ENCODE data around the gene ITPR1.

ITPR1 gene

DNA sequence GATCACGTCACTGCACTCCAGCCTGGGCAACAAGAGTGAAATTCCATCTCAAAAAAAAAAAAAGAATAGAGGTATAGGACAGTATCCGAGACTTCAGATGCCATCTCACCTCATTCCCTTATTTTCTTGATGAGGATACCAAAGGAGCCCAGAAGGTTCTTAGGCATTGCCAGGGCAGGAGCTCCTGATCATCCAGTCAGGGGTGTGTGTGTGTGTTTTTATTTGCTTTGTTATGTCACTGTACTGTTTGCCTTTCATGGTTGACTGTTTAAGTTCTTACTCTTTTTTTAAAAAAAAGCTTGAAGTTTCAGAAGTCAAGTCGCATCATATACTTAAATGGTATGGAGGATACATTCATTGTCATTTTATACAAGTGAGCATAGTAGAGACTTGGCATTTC is 346.1 kb downstream of the ITPR1 start:
- no peak for DNase-seq

DNA sequence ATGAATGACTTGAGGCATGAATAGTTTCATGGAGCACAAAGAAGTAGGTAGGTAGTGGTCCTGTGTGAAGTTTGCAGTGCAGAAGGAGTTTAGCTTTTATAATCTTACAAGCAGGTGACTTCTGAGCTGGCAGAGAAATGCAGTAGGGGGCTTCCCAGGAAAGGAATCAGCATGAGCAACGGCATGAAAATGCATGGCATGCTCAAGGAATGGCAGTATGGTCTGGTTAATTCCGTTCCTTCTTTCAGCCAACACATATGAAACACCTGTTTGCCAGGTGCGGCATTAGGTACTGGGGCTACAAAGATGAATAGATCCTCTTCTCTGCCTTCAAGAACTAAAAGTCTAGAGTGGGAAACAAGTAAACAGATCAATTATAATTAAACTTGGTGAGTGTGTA is 348.1 kb downstream of the ITPR1 start:
- DNase-seq: no peak

DNA sequence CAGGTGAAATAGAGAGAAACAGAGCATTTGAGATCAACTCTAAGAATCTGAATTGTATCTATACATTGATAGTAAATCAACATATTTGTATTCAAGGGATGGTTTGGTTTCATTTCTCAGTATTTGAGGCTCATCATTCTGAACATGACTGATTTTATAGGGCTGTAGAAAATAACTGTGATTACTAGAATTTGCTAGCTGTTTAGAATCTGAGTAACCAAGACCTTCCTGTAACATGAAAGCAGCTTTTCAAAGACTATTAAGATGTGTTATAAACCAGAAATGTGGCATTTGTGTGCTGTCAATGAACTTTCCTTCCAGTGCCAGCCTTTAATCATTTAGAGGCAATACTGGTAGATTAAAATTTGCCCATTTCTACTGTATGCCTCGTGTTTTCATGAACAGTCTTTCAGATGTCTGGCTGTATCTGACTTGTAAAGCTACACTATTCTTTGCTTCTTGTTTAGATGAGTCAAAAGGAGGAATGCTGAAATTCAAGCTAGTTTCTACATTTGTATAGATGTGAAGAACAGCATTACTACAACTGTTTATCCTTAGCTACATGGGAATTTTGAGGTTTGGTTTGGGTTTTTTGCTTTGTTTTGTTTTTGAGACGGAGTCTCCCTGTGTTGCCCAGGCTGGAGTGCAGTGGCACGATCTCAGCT is 348.8 kb downstream of the ITPR1 start:
- DNase-seq: no peak

DNA sequence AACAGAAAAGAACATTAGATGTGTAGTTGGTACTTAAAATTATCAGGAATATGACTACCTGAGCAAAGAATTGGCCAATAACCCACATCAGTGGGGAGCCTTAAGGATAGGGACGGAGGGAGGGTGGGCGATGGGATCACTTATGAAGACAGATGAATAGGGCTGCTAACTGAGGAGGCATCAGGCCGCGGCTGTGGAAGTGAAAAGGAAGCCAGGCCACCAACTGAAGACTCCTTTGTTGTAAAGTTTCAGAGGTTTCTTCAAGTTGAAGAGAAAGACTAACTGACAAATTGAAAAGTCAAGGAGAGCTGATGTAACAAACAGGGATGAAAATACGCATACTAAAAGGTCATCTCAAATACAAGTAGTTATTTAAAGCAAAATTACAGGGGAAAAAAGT is 350.5 kb downstream of the ITPR1 start:
- no peak for DNase-seq

GRCh38 chr3:4845882-4846281 is 352.7 kb downstream of the ITPR1 start:
- DNase-seq: no peak

DNA sequence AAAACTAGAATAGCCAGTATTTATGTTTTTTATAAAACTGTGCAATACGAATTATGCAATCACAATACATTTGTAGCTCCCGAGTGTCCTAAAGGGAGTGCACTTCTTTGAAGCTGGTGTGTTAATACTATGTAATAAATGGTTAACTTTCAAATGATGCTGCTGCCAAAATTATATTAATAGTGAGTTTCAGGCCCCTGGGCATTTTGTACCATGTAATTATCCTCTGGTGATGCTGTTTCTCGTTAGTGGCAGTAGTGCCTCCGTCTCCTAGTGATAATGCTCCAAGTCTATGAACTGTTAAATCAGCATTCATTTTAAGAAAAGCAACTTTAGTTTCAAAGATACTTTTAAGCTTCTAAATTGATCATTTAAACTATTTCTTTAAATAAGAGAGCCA is 353.4 kb downstream of the ITPR1 start:
- no peak for DNase-seq

DNA sequence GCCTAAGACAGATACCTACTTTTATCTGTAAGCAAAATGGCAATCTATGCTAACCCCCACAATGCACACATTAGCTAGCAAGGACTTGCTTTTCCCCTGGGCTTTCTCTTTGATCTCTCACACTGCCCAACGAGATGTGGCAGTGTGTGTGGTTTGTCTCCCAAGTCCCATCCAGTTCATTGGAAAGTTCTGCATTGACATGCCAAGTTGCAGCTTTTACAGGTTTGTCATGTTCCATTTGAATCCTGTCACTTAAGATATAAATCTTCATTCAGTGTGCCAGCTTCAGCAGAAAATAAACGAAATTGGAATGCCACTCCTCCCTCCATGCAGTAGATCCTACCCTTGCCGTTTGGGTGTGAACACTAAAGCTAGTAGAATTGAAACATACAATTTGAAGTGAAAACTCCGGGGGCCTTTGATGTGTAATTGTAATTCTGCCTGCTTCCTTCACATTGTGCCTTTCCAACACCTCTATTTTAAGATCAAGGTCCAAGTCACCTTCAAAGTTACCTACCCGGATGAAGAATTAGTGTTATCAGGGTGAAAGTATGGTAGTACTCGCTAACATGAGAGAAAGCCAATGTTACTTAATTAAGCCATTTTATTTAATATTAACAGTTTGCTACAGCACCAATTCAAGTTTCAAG is 355.2 kb downstream of the ITPR1 start:
- no peak for DNase-seq

DNA sequence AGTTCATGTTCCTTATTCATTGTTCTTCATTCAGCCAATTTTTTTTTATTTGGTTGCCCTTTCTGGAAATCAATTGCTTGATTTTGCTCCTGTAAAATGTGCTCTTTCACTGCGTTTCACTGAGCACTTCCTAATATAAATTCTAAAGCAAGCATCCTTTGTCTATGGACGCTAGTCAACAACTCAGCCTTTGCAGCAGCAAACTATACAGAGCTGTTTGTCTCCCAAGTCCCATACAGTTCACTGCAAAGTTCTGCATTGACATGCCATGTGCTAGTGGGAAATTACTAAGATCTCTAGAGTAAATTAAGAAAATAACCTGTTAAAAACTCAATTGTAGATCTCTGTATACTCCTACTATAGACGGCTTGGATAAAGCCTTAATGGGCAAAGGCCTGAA is 356.0 kb downstream of the ITPR1 start:
- DNase-seq: no peak

DNA sequence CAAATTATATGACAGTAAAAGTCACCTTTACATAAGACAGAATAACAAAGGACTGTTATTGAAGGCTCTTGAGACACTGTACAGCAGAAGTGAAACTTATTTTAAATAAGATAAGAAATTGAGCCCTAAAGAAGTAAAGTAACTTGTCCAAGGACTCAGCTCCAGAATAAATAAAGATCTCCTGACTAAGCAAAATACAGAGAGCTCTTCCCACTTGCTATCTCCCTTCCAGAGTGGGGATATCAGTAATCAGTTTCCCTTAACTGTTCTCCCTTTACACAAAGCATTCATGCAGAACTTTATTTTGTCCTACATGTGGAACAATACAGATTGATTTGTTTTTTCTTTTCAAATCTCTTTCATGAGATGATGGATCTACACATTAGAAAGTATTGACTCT is 356.6 kb downstream of the ITPR1 start:
- no peak for DNase-seq

GRCh38 chr3:4850211-4850927 is 357.2 kb downstream of the ITPR1 start:
- DNase-seq: no peak

DNA sequence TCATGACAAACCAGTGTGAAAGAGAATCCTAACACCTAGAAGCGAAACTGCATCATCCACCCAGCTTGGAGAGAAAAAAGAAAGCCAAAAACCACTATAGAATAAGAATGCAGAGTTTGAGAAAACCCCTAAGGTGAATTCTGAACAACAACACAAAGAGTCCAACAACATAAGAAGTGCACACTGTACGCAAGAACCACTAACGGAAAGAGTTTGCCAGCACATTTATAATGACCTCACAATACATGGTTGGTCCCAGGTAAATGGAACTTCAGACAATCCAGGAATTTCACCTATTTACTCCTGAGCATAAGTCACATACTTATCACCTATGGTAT is 357.7 kb downstream of the ITPR1 start:
- DNase-seq: no peak

DNA sequence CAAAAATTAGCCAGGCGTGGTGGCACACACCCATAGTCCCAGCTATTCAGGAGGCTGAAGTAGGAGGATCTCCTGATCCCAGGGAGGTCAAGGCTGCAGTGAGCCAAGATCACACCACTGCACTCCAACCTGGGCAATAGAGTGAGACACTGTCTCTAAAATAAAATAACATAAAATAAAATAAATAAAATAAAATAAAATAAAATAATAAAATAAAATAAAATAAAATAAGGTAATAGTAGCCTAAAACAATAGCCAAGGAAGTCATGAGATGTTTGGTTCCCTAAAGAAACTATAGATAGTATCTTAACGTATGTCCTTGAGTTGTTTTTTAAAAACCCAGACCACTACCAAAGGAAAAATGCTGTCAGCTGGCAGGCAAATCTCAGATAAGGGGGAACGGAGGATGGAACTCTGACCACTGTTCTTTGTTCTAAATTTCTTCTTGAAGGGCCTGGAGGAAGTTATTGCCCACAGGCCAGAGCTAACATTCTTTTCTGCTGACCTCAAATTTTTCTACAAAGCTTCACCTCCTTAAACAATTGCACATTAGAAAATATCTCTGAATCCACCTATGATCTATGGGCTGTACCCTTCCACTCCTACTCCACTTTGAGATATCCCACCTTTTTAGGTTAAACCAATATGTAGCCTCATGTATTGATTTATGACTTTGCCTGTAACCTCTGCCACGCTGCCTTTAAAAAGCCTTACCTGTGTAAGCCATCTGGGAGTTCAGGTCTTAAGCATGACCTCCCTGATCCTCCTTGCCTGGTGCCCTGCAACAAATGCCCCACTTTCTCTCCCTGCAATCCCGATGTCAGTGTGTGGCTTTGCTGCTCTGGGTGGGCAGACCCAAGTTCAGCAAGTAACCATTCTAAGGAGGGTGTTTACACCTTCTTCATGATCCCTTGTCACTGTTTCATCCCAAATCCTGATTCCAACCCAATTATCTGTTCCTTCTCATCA is 359.9 kb downstream of the ITPR1 start:
- peak; percentile 35 for DNase-seq

DNA sequence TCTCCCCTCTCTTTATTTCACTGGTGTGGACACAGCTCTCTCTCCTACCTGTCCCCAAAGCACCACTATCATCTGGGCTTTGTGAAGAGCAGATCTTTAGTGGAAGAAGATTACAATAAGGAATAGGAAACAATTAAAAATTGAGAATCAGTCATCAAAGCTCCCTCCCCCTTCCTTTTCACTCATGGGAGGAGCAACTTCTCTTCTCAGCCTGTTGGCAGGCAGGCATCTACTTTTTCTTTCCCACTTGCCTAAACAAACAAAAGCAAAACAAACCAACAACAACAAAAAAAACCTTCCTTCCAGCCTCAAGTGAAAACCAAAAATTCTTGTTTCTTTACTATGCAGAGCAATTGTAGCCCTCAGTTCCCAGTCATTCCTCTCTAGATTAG is 360.6 kb downstream of the ITPR1 start:
- DNase-seq: no peak

GRCh38 chr3:4855676-4856075 is 362.5 kb downstream of the ITPR1 start:
- no peak for DNase-seq

DNA sequence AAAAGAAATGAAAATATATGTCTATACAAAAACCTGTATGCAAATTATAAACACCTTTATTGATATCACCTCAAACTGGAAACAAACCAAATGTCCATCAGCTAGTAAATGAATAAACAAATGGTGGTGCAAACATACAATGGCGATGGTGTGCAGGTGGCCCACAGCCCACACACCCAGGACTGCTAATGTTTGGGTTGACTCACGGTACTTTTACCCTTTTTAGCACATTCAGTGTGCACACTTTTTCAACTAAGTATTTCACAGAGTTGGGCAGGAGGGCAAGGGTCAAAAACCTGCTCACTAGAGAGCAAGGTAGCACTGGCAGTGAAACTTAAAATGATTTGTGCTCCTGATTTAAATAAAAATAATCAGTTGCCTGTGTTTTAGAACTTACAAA is 363.0 kb downstream of the ITPR1 start:
- no peak for DNase-seq

DNA sequence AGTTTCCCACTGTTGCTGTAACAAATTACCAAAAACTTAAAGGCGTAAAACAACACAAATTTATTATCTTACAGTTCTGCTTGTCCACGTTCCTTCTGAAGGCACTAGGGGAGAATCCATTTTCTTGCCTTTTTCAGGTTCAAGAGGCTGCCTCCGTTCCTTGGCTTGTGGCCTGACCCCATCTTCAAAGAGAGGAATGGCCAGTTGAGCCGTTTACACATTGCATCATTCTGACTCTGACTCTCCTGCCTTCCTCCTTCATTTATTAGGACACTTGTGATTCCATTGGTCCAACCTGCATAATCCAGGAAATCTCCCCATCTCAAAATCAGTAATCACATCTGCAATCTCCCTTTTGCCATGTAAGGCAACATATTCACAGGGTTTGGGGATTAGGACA is 363.4 kb downstream of the ITPR1 start:
- DNase-seq: no peak

DNA sequence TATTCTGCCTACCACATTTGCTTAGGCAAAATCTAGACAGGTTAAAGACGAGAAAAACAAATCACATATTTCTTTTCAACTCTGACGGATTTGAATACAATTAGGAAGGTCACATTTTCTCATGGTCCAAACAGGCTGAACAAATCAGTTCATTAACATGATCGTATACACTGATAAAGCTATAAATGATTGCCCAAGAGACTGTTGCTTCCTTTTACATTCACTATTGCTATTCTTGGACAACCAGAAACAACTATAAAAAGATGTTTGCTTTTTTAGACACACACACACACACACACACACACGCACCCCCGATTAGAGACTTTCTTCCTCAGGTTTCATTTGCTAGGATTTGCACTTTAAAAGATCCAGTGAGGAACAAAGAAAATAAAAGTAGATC is 363.8 kb downstream of the ITPR1 start:
- DNase-seq: no peak

DNA sequence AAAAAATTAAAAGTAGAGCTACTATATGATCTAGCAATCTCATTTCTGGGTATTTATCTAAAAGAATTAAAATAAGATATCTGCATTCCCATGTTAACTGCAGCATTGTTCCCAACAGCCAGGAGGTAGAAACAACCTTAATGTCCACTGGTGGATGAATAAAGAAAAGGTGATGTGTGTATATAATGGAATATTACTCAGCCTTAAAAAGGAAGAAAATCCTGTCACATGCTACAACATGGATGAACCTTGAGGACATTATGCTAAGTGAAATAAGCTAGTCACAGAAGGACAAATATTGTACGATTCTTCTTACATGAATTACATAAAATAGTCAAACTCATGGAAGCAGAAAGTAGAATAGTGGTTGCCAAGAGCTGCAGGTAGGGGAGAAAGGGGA is 366.6 kb downstream of the ITPR1 start:
- no peak for DNase-seq

DNA sequence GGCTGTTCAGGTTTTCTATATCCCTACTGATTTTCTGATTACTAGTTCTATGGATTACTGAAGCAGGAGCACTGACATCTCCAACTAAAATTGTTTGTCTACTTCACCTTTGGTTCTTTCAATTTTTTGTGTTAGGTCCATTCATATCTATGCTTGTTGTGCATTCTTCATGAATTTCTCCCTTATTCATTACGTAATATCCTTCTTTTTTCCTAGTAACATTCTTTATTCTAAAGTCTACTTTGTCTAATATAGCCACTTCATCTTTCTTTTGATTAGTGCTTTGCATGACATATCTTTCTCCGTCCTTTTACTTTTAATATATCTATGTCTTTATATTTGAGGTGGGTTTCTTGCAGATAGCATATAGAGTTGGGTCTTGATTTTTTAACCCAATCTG is 369.8 kb downstream of the ITPR1 start:
- DNase-seq: no peak

DNA sequence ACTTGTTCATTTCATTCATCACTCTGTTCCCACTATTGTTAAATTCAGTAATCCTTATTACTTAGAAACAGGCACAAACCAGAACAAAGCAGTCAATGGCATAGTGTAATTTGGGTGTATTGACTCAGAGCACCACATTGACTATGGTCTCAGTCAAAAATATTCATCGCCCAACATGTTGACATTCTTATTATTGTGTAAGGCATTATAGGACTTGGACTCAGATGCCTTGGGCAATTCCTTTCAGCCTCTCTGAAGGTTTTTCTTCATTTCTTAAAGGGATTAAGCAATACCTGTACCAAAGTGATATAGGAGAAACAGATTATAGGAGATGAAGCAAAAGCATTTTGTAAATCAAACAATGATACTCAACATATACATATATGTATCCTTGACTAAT is 371.4 kb downstream of the ITPR1 start:
- no peak for DNase-seq

GRCh38 chr3:4865714-4866113 is 372.6 kb downstream of the ITPR1 start:
- no peak for DNase-seq

- DNase-seq: no peak
These were observed 373.7 kb downstream of the ITPR1 start for GRCh38 chr3:4866866-4867265.

DNA sequence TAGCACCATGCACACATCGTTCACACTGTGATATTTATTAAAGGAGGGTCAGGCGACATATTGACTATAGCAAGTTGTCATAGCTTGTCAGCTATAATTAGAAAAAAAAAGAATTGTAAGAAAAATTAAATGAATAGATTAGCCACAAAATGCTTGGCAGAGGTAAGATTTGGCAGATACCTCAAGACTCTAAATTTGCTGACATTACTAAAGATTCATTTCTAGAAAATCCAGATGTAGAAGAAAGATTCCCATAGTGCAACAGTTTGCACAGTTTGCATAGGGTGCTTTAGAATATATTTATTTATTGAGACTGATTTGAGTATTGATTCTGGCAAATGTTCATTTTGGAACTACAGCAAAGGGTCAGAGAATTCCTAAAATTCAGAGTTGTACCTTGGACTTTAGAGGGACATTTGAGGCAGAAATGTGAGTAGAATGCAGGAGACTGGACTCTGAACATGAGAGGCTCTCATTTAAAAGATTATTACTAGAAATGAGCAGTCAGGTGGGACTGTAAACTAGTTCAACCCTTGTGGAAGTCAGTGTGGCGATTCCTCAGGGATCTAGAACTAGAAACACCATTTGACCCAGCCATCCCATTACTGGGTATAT is 384.1 kb downstream of the ITPR1 start:
- DNase-seq: no peak
